GM12872 (cell line): ENCODE measurements around the gene LYZL6.
A peak's percentile ranks its signal among the peaks of the same experiment; 100 is the strongest.

Source experiments
- CTCF ChIP-seq: IDR thresholded peaks from 3 replicates; pipeline ENCODE4 v1.5.1; 2011; ENCODE audit warnings: low read depth, mild to moderate bottlenecking, low read length, moderate library complexity; ENCODE audit not compliant: insufficient read depth

LYZL6 gene

GRCh38 chr17:35969558-35970380 is 26.3 kb upstream of the LYZL6 start:
- peak; percentile 85 for TF ChIP-seq CTCF

- no peak for TF ChIP-seq CTCF
Observed at GRCh38 chr17:35968520-35969054, 25.1 kb upstream of the LYZL6 start.

DNA sequence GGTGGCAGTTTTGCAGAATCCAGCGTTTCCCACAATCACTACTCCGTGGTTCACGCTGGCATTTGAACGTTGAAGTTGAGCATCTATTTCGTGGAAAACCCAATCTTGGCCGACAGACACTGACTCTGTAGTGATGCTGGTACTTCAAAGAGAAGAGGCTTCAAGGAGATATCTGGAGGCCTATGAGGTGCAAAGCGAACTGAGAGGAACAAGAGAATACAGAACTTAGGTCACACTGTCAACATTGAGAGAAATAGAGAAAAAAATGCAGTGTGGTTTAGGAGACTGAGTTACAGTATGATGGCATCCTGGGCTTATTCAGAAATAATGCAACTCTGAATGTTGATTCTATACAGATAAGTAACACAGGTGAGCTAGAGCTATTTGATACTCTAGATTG is 21.8 kb upstream of the LYZL6 start:
- no peak for TF ChIP-seq CTCF

DNA sequence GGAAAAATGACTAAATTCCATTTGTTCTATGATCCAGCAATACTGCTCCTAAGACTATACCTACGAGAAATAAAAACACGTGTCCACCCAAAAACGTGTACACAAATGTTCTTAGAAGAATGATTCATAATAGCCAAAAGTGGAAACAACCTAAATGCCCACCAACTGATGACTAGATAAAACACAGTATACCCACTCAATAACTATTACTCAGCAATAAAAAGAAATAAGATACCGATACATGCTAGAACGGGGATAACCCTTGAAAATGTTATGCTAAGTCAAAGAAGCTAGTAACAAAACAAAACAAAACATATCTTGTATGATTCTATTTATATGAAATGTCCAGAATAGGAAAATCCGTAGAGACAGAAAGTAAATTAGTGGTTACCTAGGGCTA is 20.1 kb upstream of the LYZL6 start:
- no peak for TF ChIP-seq CTCF

DNA sequence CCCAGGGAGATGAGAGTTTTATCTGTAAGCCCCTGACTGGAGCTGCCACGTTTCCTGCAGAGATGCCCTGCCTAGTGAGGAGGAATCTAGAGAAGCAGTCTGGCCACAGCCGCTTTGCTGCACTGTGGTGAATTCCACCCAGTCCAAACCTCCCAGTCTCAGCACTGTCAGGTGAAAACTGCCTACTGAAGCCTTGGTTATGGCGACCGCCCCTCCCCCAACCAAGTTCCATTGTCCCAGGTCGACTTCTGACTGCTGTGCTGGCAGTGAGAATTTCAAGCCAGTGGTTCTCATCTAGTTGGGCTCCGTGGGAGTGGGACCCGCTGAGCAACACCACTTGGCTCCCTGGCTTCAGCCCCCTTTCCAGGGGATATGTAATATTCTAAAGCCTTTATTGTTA is 10.2 kb upstream of the LYZL6 start:
- no peak for TF ChIP-seq CTCF

DNA sequence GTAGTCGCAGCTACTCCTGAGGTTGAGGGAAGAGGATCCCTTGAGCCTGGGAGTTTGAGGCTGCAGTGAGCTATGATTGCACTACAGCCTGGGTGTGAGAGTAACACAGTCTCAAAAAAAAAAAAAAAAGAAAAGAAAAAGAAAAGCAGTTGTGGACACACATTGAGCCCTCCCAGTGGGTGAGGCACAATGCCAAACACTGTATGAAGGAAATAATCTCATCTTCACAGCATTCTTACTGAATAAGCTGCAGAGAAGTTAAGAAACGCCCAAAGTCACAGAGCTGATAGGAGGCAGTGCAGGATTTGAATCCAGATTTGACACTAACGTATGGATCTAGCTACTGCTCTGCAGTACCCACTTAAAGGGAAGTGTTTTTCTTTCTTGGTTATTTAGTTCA is 5.9 kb upstream of the LYZL6 start:
- TF ChIP-seq CTCF = no peak

DNA sequence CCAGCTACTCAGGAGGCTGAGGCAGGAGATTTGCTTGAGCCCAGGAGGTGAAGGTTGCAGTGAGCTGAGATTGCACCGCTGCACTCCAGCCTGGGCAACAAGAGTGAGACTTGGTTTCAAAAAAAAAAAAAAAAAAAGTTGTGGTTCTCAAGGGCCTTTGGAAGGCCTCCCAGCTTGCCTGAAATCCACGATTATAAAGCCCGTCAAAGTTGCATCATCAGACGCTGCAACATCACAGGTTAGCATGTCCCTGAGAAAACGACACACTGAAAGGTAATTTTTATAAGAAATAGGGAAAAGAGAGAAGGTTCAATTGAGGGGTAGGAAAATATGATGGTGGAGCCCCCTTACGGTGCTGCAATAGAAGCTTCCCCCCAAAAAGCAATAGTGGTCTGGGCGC is 4.6 kb upstream of the LYZL6 start:
- TF ChIP-seq CTCF = no peak
